Tibial artery (tissue), 4 donors: ENCODE results near the gene PRRC2C.
"Not testable (repeated sequence)": the region's sequence is repeated elsewhere in the genome, so short reads cannot be mapped to it uniquely, and the experiment has no call there.

Source experiments
- DNase-seq, 2 donors: peaks; one replicate each; pipeline ENCODE4 v3.0.0-alpha.2; 2019
- H3K27ac ChIP-seq, 2 donors: fragments of 200-600 bp; sonication (generic) in 1 of 2; 1 replicate in 1 of 2; 2 replicates in 1 of 2; pipeline ENCODE4 v1.5.1; 2018 to 2019; ENCODE audit warnings: mild to moderate bottlenecking in 1 of 2
- H3K27me3 ChIP-seq, 2 donors: fragments of 200-600 bp; sonication (generic) in 1 of 2; one replicate each; pipeline versions ENCODE4 v1.5.1 to v1.6.0; 2016 to 2019
- H3K36me3 ChIP-seq, 3 donors: fragments of 200-600 bp; sonication (generic) in 2 of 3; one replicate each; pipeline ENCODE4 v1.5.1; 2016 to 2019; ENCODE audit warnings: mild to moderate bottlenecking in 2 of 3
- H3K4me1 ChIP-seq, 4 donors: fragments of 200-600 bp; sonication (generic) in 2 of 4; 1 replicate in 3 of 4; 2 replicates in 1 of 4; pipeline ENCODE4 v1.5.1; 2016 to 2019
- H3K4me3 ChIP-seq, 2 donors: fragments of 200-600 bp; sonication (generic) in 1 of 2; 1 replicate in 1 of 2; 2 replicates in 1 of 2; pipeline ENCODE4 v1.5.1; 2018 to 2019; ENCODE audit warnings: mild to moderate bottlenecking in 2 of 2
- H3K9me3 ChIP-seq, 3 donors: fragments of 200-600 bp; sonication (generic) in 1 of 3; one replicate each; pipeline ENCODE4 v1.5.1; 2016 to 2019
- intact Hi-C: fragments of 100-400 bp; cut with DNase I; formaldehyde crosslinking; loops from one replicate; pipeline ENCODE4 v1.15.0; 2023; ENCODE audit warnings: low total_unique reads
- TF ChIP-seq, protein P1 (sequence below), 2 experiments: fragments of 200-600 bp in 1 of 2; fragments of 450-650 bp in 1 of 2; IDR thresholded peaks; one replicate each; pipeline ENCODE4 v1.5.1; 2017 to 2019; ENCODE audit warnings: antibody characterized with exemption in 2 of 2, mild to moderate bottlenecking in 1 of 2, moderate library complexity in 1 of 2

Gene PRRC2C

DNA sequence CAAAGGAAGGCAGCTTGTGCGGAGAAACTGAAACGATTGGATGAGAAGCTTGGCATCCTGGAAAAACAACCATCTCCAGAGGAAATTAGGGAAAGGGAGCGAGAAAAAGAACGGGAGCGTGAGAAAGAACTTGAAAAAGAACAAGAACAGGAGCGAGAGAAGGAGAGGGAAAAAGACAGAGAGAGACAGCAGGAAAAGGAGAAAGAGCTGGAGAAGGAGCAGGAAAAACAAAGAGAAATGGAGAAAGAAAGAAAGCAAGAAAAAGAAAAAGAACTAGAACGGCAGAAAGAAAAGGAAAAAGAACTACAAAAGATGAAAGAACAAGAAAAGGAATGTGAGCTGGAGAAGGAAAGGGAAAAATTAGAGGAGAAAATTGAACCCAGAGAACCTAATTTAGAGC is 47.2 kb downstream of the PRRC2C start:
- H3K27ac ChIP-seq, result no peak overlapping the region
- H3K9me3 ChIP-seq, result no peaks in the 10 kb centered on the region
- H3K4me1 ChIP-seq, result no peaks in the 10 kb centered on the region
- H3K4me3 ChIP-seq, result no peak overlapping the region
- intact Hi-C loops, result no loop called here
- H3K36me3 ChIP-seq, result peaks cover 72 to 96% (median 90%) of the 10 kb centered on the region in 3 donors
- no peak for DNase-seq
- TF ChIP-seq, protein P1, sequence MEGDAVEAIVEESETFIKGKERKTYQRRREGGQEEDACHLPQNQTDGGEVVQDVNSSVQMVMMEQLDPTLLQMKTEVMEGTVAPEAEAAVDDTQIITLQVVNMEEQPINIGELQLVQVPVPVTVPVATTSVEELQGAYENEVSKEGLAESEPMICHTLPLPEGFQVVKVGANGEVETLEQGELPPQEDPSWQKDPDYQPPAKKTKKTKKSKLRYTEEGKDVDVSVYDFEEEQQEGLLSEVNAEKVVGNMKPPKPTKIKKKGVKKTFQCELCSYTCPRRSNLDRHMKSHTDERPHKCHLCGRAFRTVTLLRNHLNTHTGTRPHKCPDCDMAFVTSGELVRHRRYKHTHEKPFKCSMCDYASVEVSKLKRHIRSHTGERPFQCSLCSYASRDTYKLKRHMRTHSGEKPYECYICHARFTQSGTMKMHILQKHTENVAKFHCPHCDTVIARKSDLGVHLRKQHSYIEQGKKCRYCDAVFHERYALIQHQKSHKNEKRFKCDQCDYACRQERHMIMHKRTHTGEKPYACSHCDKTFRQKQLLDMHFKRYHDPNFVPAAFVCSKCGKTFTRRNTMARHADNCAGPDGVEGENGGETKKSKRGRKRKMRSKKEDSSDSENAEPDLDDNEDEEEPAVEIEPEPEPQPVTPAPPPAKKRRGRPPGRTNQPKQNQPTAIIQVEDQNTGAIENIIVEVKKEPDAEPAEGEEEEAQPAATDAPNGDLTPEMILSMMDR (IDR thresholded peaks at IDR 0.05), result no peak
- H3K27me3 ChIP-seq, result no peaks in the 10 kb centered on the region

DNA sequence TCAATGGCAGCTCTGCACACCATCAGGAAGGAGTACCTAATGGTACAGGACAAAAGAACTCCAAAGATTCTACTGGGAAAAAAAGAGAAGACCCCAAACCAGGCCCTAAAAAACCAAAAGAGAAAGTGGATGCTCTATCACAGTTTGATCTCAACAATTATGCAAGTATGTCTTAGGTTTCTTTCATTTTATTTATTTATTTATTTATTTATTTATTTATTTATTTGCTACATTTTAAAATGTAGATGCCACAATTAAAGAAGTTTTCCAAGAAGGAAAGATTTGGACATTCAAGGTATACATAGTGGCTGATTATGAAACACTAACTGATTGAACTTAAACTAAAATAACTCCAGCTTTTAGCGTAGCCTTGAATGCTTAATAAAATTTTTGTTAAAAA is 60.2 kb downstream of the PRRC2C start:
- no peak overlapping the region for H3K27ac ChIP-seq
- peaks cover 60 to 92% (median 73%) of the 10 kb centered on the region in 3 donors for H3K36me3 ChIP-seq
- TF ChIP-seq, protein P1 (IDR thresholded peaks at IDR 0.05), result no peak

DNA sequence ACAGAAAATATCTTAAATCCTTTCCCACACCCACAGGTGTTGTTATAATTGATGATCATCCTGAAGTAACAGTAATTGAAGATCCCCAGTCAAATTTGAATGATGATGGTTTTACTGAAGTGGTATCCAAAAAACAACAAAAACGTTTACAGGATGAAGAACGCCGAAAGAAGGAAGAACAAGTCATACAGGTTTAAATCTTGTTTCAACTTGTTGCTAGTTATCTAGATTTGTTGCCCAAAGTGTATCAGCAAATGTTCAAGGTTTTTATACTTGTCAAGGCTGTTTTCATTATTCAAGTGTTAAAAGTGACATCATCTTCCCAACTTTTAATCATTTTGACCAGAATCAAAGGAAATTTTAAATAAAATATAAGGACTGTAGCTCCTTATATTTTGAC is 64.7 kb downstream of the PRRC2C start:
- intact Hi-C loops, result no loop called here
- no peak overlapping the region for H3K4me3 ChIP-seq
- H3K27me3 ChIP-seq, result no peaks in the 10 kb centered on the region
- DNase-seq, result no peak
- TF ChIP-seq, protein P1 (IDR thresholded peaks at IDR 0.05), result no peak
- no peak overlapping the region for H3K27ac ChIP-seq
- H3K9me3 ChIP-seq, result no peaks in the 10 kb centered on the region
- peaks cover 42 to 85% (median 53%) of the 10 kb centered on the region in 3 donors for H3K36me3 ChIP-seq
- H3K4me1 ChIP-seq, result no peaks in the 10 kb centered on the region

More for the DNA sequence above, 60.2 kb downstream of the PRRC2C start:
- Histone ChIP-seq H3K27me3 (no peaks in the 10 kb centered on the region), H3K4me3 (no peak overlapping the region), H3K4me1 (no peaks in the 10 kb centered on the region), H3K9me3 (no peaks in the 10 kb centered on the region)
- DNase-seq, result no peak
- intact Hi-C loops, result no loop called here

DNA sequence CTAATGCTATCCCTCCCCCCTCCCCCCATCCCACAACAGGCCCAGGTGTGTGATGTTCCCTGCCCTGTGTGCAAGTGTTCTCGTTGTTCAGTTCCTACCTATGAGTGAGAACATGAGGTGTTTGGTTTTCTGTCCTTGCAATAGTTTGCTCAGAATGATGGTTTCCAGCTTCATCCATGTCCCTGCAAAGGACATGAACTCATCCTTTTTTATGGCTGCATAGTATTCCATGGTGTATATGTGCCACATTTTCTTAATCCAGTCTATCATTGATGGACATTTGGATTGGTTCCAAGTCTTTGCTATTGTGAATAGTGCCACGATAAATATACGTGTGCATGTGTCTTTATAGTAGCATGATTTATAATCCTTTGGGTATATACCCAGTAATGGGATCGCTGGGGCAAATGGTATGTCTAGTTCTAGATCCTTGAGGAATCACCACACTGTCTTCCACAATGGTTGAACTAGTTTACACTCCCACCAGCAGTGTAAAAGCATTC is 65.3 kb downstream of the PRRC2C start:
- DNase-seq, intact Hi-C loops, H3K27ac ChIP-seq, H3K4me1 ChIP-seq, H3K27me3 ChIP-seq, H3K9me3 ChIP-seq, H3K4me3 ChIP-seq: not testable (repeated sequence)
- H3K36me3 ChIP-seq, result peaks cover 44 to 85% (median 59%) of the 10 kb centered on the region in 3 donors

DNA sequence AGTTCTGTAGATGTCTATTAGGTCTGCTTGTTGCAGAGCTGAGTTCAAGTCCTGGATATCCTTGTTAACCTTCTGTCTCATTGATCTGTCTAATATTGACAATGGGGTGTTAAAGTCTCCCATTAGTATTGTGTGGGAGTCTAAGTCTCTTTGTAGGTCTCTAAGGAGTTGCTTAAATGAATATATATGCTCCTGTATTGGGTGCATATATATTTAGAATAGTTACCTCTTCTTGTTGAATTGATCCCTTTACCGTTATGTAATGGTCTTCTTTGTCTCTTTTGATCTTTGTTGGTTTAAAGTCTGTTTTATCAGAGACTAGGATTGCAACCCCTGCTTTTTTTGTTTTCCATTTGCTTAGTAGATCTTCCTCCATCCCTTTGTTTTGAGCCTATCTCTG is 68.6 kb downstream of the PRRC2C start:
- H3K27ac ChIP-seq, H3K27me3 ChIP-seq, H3K4me1 ChIP-seq, H3K4me3 ChIP-seq, H3K9me3 ChIP-seq, DNase-seq, intact Hi-C loops: not testable (repeated sequence)
- H3K36me3 ChIP-seq, result peaks cover 54 to 87% (median 73%) of the 10 kb centered on the region in 3 donors

DNA sequence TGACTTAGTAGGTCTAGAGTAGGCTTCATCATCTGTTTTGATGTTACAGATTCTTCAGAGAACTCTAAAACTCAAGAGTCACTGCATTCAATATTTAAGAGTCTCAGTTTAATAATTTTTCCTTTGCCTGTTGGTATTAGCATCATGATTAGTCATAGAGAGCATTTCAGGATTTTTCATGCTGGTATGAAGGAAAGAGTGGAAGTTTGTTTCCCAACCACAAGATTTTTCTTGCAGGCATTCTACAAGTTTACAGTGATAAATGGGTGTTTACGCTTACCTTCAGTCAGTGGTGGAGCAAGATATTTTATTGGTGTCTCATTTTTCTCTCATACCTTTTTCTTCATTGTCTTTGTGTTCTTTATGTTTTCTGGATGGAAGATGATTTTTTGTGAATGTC is 78.3 kb downstream of the PRRC2C start:
- Histone ChIP-seq H3K4me1 (no peaks in the 10 kb centered on the region), H3K27me3 (no peaks in the 10 kb centered on the region), H3K27ac (no peak overlapping the region), H3K9me3 (no peaks in the 10 kb centered on the region), H3K4me3 (no peak overlapping the region), H3K36me3 (peaks cover 87 to 91% (median 88%) of the 10 kb centered on the region in 3 donors)
- DNase-seq, result no peak
- TF ChIP-seq, protein P1 (IDR thresholded peaks at IDR 0.05), result no peak
- intact Hi-C loops, result no loop called here

DNA sequence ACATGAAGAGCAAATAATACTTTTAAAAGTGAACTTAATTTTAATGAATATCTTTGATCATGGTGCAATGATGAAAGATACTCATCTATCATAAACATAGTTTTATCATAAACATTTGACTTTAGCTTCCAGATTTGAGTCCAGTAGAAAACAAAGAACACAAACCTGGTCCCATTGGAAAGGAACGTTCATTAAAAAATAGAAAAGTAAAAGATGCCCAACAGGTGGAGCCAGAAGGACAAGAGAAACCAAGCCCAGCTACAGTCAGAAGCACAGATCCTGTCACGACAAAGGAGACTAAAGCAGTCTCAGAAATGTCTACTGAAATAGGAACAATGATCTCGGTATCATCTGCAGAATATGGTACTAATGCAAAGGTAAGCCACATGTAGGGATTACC is 81.1 kb downstream of the PRRC2C start:
- Histone ChIP-seq H3K9me3 (no peaks in the 10 kb centered on the region), H3K36me3 (peaks cover 64 to 94% (median 75%) of the 10 kb centered on the region in 3 donors), H3K4me1 (no peaks in the 10 kb centered on the region), H3K4me3 (no peak overlapping the region), H3K27ac (no peak overlapping the region), H3K27me3 (no peaks in the 10 kb centered on the region)
- TF ChIP-seq, protein P1 (IDR thresholded peaks at IDR 0.05), result no peak
- DNase-seq, result no peak
- intact Hi-C loops, result no loop called here
